Measurements from ENCODE around the gene CXXC5. TPM values are rescaled to one million over a fixed set of nuclear protein-coding genes. Genes with fewer than 3 reads are reported as not detected.

CXXC5 gene
- total and polyA plus RNA-seq, 9 donors = 4.4 to 35.7 (median 8.7) TPM

- H3K27ac ChIP-seq = no peak overlapping the region
- no peak for TF ChIP-seq POLR2A (IDR thresholded peaks at IDR 0.05)
- TF ChIP-seq, protein P1, sequence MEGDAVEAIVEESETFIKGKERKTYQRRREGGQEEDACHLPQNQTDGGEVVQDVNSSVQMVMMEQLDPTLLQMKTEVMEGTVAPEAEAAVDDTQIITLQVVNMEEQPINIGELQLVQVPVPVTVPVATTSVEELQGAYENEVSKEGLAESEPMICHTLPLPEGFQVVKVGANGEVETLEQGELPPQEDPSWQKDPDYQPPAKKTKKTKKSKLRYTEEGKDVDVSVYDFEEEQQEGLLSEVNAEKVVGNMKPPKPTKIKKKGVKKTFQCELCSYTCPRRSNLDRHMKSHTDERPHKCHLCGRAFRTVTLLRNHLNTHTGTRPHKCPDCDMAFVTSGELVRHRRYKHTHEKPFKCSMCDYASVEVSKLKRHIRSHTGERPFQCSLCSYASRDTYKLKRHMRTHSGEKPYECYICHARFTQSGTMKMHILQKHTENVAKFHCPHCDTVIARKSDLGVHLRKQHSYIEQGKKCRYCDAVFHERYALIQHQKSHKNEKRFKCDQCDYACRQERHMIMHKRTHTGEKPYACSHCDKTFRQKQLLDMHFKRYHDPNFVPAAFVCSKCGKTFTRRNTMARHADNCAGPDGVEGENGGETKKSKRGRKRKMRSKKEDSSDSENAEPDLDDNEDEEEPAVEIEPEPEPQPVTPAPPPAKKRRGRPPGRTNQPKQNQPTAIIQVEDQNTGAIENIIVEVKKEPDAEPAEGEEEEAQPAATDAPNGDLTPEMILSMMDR (IDR thresholded peaks at IDR 0.05) = no peak
- TF ChIP-seq EP300 (IDR thresholded peaks at IDR 0.05) = no peak
- intact Hi-C loops (cut with DNase I) = loop anchor here in 1 of 4 donors (10.0 kb wide), 1 partner anchor 47 kb away; no protein-coding TSS in a partner anchor
These were observed 33.3 kb downstream of the CXXC5 start for GRCh38 chr5:139681466-139681865.

GRCh38 chr5:139682016-139682975 is 34.1 kb downstream of the CXXC5 start:
- H3K4me3 ChIP-seq = no peak overlapping the region
- H3K27me3 ChIP-seq = no peaks in the 10 kb centered on the region
- H3K4me1 ChIP-seq (ENCODE audit: insufficient read depth) = no peaks in the 10 kb centered on the region
- intact Hi-C loops (cut with DNase I) = loop anchor here in 1 of 4 donors (10.0 kb wide), 1 partner anchor 47 kb away; no protein-coding TSS in a partner anchor
- no peak overlapping the region for H3K27ac ChIP-seq
- DNase-seq = no peak
- H3K36me3 ChIP-seq = no peaks in the 10 kb centered on the region
- WGBS, 3 donors = 90 to 93% (median 92%) methylated on average over 29 of the region's 29 CpGs
- H3K9me3 ChIP-seq = no peaks in the 10 kb centered on the region
- TF ChIP-seq POLR2A (IDR thresholded peaks at IDR 0.05) = no peak
- no peak for TF ChIP-seq EP300 (IDR thresholded peaks at IDR 0.05)
- TF ChIP-seq, protein P1 (IDR thresholded peaks at IDR 0.05) = no peak

More at GRCh38 chr5:139681466-139681865, 33.3 kb downstream of the CXXC5 start:
- DNase-seq = no peak
- no peaks in the 10 kb centered on the region for H3K4me1 ChIP-seq (ENCODE audit: insufficient read depth)
- H3K9me3 ChIP-seq = no peaks in the 10 kb centered on the region
- no peak overlapping the region for H3K4me3 ChIP-seq
- H3K36me3 ChIP-seq = no peaks in the 10 kb centered on the region
- H3K27me3 ChIP-seq = no peaks in the 10 kb centered on the region

DNA sequence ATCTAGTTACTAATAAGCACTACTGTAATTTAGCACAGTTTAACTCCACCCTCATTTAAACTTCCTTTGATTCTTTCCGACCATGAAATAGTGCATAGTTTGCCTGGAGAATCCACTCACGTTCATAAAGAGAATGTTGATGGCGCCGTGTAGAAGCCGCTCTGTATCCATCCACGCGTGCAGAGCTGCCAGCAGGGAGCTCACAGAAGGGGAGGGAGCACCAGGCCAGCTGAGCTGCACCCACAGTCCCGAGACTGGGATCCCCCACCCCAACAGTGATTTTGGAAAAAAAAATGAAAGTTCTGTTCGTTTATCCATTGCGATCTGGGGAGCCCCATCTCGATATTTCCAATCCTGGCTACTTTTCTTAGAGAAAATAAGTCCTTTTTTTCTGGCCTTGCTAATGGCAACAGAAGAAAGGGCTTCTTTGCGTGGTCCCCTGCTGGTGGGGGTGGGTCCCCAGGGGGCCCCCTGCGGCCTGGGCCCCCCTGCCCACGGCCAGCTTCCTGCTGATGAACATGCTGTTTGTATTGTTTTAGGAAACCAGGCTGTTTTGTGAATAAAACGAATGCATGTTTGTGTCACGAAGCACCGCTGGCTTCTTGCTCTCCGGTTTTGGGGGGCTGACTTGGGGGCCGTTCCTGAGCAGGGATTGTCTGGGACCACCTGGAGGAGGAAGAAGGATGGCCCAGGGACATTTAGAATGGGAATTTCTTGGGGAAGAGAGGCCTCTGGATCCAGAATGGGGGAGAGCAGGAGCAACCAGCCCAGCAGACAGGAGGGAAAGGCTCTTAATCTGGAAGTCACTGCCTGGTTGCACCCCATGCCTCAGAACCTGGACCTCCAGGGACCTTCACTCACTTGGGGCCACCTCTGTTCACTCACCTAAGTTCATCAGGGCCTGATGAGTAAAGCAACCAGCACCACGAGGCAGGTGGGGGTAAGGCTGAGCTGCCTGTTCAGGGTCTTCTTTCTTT is 35.4 kb downstream of the CXXC5 start:
- Histone ChIP-seq H3K27me3 (no peaks in the 10 kb centered on the region), H3K36me3 (no peaks in the 10 kb centered on the region), H3K4me3 (no peak overlapping the region), H3K4me1 (ENCODE audit: insufficient read depth) (peaks cover 2% of the 10 kb centered on the region), H3K9me3 (no peaks in the 10 kb centered on the region), H3K27ac (no peak overlapping the region)
- no peak for TF ChIP-seq EP300 (IDR thresholded peaks at IDR 0.05)
- TF ChIP-seq POLR2A (IDR thresholded peaks at IDR 0.05) = no peak
- TF ChIP-seq, protein P1 (IDR thresholded peaks at IDR 0.05) = no peak
- 71 to 76% (median 76%) methylated on average over 20 of the region's 20 CpGs for WGBS, 3 donors
- intact Hi-C loops (cut with DNase I) = loop anchor here in 1 of 4 donors (10.0 kb wide), 1 partner anchor 49 kb away; no protein-coding TSS in a partner anchor
- DNase-seq = no peak

GRCh38 chr5:139684350-139684880 is 36.3 kb downstream of the CXXC5 start:
- Histone ChIP-seq H3K36me3 (no peaks in the 10 kb centered on the region), H3K27ac (no peak overlapping the region), H3K27me3 (no peaks in the 10 kb centered on the region), H3K4me3 (no peak overlapping the region), H3K9me3 (no peaks in the 10 kb centered on the region), H3K4me1 (ENCODE audit: insufficient read depth) (peaks cover 2% of the 10 kb centered on the region)
- TF ChIP-seq, protein P1 (IDR thresholded peaks at IDR 0.05) = no peak
- no peak for TF ChIP-seq POLR2A (IDR thresholded peaks at IDR 0.05)
- TF ChIP-seq EP300 (IDR thresholded peaks at IDR 0.05) = no peak
- DNase-seq = no peak
- intact Hi-C loops (cut with DNase I) = loop anchor here in 1 of 4 donors (10.0 kb wide), 1 partner anchor 50 kb away; no protein-coding TSS in a partner anchor
- 86 to 91% (median 90%) methylated on average over 7 of the region's 7 CpGs for WGBS, 3 donors
